Measurements from ENCODE around the gene HCN4. TPM values are rescaled to one million over a fixed set of nuclear protein-coding genes. Genes with fewer than 3 reads are reported as not detected.

The HCN4 gene
- total and polyA plus RNA-seq, 2 donors (not counting 3 experiments of a cell fraction or from before 2014, with no cell fraction given) = 0.01 TPM; not detected in 1

GRCh38 chr15:73391128-73391872 is 22.5 kb upstream of the HCN4 start:
- no TSS peak for BruUV-seq (replicated peaks)
- dilution Hi-C loops (cut with MboI; ENCODE audit: extremely low pct_ligation_motif_present, low sequenced_read_pairs) = no loop called here
- Histone ChIP-seq H2AFZ (ENCODE audit: low read depth, low read length) (no peak overlapping the region), H3K79me2 (ENCODE audit: control insufficient read depth, insufficient read depth, low read length) (no peaks in the 10 kb centered on the region), H3K9ac (replicated peaks; ENCODE audit: extremely low read depth, insufficient read depth, low read length) (no peak overlapping the region), H3K36me3 (ENCODE audit: control insufficient read depth in 2 of 2, extremely low read depth in 1 of 2, insufficient read depth in 2 of 2, low read length in 2 of 2) (no peaks in the 10 kb centered on the region), H3K9me1 (replicated peaks; ENCODE audit: control insufficient read depth, extremely low read depth, insufficient read depth, low read length) (no peaks in the 10 kb centered on the region), H3K9me3 (replicated peaks; ENCODE audit: control insufficient read depth, insufficient read depth, low read length) (no peaks in the 10 kb centered on the region), H3K27ac (ENCODE audit: insufficient read depth, low read depth, low read length) (no peak overlapping the region), H4K20me1 (replicated peaks; ENCODE audit: control insufficient read depth, extremely low read depth, insufficient read depth, low read length) (no peaks in the 10 kb centered on the region), H3K4me2 (ENCODE audit: insufficient read depth, low read length) (no peak overlapping the region), H3K4me1 (ENCODE audit: control insufficient read depth, extremely low read depth, insufficient read depth, low read length) (no peaks in the 10 kb centered on the region), H3K27me3 (ENCODE audit: control insufficient read depth in 2 of 2, insufficient read depth in 2 of 2, low read length in 2 of 2) (no peaks in the 10 kb centered on the region), H3K4me3 (replicated peaks in 1 of 3; ENCODE audit: insufficient read depth in 1 of 3, low read depth in 1 of 3, low read length in 3 of 3) (no peak overlapping the region)
- CTCF ChIA-PET = no interaction called here
- no peak for DNase-seq (ENCODE audit: low read depth, low spot score)
- TF ChIP-seq POLR2A (IDR thresholded peaks at IDR 0.05; ENCODE audit: low read depth, low read length) (no peak), EZH2 (IDR thresholded peaks at IDR 0.05; ENCODE audit: borderline replicate concordance, low read depth, low read length, severe bottlenecking) (no peak), MYC (IDR thresholded peaks at IDR 0.05; ENCODE audit: low read depth, low read length) (no peak), POLR2AphosphoS5 (IDR thresholded peaks at IDR 0.05; ENCODE audit: insufficient read depth, low read depth, low read length) (no peak), FOS (IDR thresholded peaks at IDR 0.05; ENCODE audit: borderline replicate concordance, insufficient read depth, low read length) (no peak), GATA2 (IDR thresholded peaks at IDR 0.05; ENCODE audit: insufficient read depth, insufficient read length, low read depth, low read length) (no peak), JUN (IDR thresholded peaks at IDR 0.05; ENCODE audit: borderline replicate concordance, insufficient read depth, insufficient read length, low read depth) (no peak)
- TF ChIP-seq, protein P1, sequence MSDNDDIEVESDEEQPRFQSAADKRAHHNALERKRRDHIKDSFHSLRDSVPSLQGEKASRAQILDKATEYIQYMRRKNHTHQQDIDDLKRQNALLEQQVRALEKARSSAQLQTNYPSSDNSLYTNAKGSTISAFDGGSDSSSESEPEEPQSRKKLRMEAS (IDR thresholded peaks at IDR 0.05; ENCODE audit: insufficient read depth, insufficient read length) = no peak
- TF ChIP-seq, protein P2, sequence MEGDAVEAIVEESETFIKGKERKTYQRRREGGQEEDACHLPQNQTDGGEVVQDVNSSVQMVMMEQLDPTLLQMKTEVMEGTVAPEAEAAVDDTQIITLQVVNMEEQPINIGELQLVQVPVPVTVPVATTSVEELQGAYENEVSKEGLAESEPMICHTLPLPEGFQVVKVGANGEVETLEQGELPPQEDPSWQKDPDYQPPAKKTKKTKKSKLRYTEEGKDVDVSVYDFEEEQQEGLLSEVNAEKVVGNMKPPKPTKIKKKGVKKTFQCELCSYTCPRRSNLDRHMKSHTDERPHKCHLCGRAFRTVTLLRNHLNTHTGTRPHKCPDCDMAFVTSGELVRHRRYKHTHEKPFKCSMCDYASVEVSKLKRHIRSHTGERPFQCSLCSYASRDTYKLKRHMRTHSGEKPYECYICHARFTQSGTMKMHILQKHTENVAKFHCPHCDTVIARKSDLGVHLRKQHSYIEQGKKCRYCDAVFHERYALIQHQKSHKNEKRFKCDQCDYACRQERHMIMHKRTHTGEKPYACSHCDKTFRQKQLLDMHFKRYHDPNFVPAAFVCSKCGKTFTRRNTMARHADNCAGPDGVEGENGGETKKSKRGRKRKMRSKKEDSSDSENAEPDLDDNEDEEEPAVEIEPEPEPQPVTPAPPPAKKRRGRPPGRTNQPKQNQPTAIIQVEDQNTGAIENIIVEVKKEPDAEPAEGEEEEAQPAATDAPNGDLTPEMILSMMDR (IDR thresholded peaks at IDR 0.05; ENCODE audit: extremely low read depth in 1 of 2, insufficient read depth in 1 of 2, low read depth in 1 of 2, low read length in 2 of 2) = no peak
- POLR2A ChIA-PET = no interaction called here
- no peak for FAIRE-seq
- intact Hi-C loops (cut with micrococcal nuclease) = no loop called here

Data from endothelial cell of umbilical vein (primary cell).